Ovary (tissue), 3 donors: Measurements from ENCODE around the gene SMIM30.

Source experiments
- CTCF ChIP-seq, 3 donors: fragments of 450-650 bp in 2 of 3; fragments of 200-600 bp in 1 of 3; IDR thresholded peaks; one replicate each; pipeline versions ENCODE4 v1.5.1 to v1.8.0; 2016 to 2022; ENCODE audit warnings: antibody characterized with exemption in 3 of 3, mild to moderate bottlenecking in 1 of 3
- POLR2A ChIP-seq: fragments of 450-650 bp; IDR thresholded peaks from one replicate; pipeline ENCODE4 v1.6.1; 2017; ENCODE audit warnings: antibody characterized with exemption, mild to moderate bottlenecking, moderate library complexity
- donor health status: DM: no; HTN: no; CAD: no.

GRCh38 chr7:113141803-113142202 lies 23.4 kb upstream of the SMIM30 start:
- TF ChIP-seq CTCF (IDR thresholded peaks at IDR 0.05) (no peak), POLR2A (no peak)
